ENCODE data around the gene TIMP1.
"Not testable (repeated sequence)": the region's sequence is repeated elsewhere in the genome, so short reads cannot be mapped to it uniquely, and the experiment has no call there.

Gene TIMP1

GRCh38 chrX:47574076-47574546 lies 8.1 kb upstream of the TIMP1 start:
- DNase-seq, result no peak

- DNase-seq, result no peak
Measured at GRCh38 chrX:47574547-47575301, 7.5 kb upstream of the TIMP1 start.

- no peak for DNase-seq
Measured at GRCh38 chrX:47576021-47576898, 6.0 kb upstream of the TIMP1 start.

- no peak for DNase-seq
Measured at GRCh38 chrX:47577424-47577823, 4.8 kb upstream of the TIMP1 start.

GRCh38 chrX:47577901-47578300 lies 4.3 kb upstream of the TIMP1 start:
- DNase-seq, result no peak

- no peak for DNase-seq
Measured at GRCh38 chrX:47578692-47579091, 3.5 kb upstream of the TIMP1 start.

GRCh38 chrX:47579537-47579936 lies 2.7 kb upstream of the TIMP1 start:
- DNase-seq, result no peak

- no peak for DNase-seq
Measured at GRCh38 chrX:47583240-47583861, 1.1 kb downstream of the TIMP1 start.

GRCh38 chrX:47584714-47585113 lies 2.5 kb downstream of the TIMP1 start:
- no peak for DNase-seq

- no peak for DNase-seq
Measured at GRCh38 chrX:47585273-47585672, 3.0 kb downstream of the TIMP1 start.

GRCh38 chrX:47586043-47586787 lies 4.0 kb downstream of the TIMP1 start:
- DNase-seq, result no peak

GRCh38 chrX:47587091-47587891 lies 5.1 kb downstream of the TIMP1 start:
- DNase-seq, result no peak

GRCh38 chrX:47587906-47588735 lies 5.9 kb downstream of the TIMP1 start:
- DNase-seq, result no peak

- DNase-seq, result no peak
Measured at GRCh38 chrX:47590984-47591383, 8.7 kb downstream of the TIMP1 start.

GRCh38 chrX:47593522-47593921 lies 11.3 kb downstream of the TIMP1 start:
- DNase-seq, result no peak

- no peak for DNase-seq
Measured at GRCh38 chrX:47595716-47596251, 13.5 kb downstream of the TIMP1 start.

GRCh38 chrX:47596256-47596655 lies 14.0 kb downstream of the TIMP1 start:
- no peak for DNase-seq

GRCh38 chrX:47597222-47597621 lies 15.0 kb downstream of the TIMP1 start:
- DNase-seq, result no peak

- DNase-seq, result not testable (repeated sequence)
Measured at GRCh38 chrX:47603125-47603524, 20.9 kb downstream of the TIMP1 start.

GRCh38 chrX:47605024-47605423 lies 22.8 kb downstream of the TIMP1 start:
- DNase-seq, result no peak

GRCh38 chrX:47607091-47607490 lies 24.9 kb downstream of the TIMP1 start:
- no peak for DNase-seq
